Ishikawa (cell line): Measurements from ENCODE around the gene KRTAP10-3.

Experiments used
- CEBPB ChIP-seq: IDR thresholded peaks from 2 replicates; pipeline ENCODE4 v1.6.1; 2012
- CREB1 ChIP-seq: IDR thresholded peaks from 2 replicates; pipeline ENCODE4 v1.6.1; 2012; ENCODE audit warnings: low read depth
- EGR1 ChIP-seq: IDR thresholded peaks from 2 replicates; pipeline ENCODE4 v1.6.1; 2012
- EP300 ChIP-seq: IDR thresholded peaks from 2 replicates; pipeline ENCODE4 v1.6.1; 2012; ENCODE audit warnings: borderline replicate concordance
- FOXM1 ChIP-seq: IDR thresholded peaks from 2 replicates; pipeline ENCODE4 v1.6.1; 2012; ENCODE audit warnings: low read depth, borderline replicate concordance
- NFIC ChIP-seq: IDR thresholded peaks from 2 replicates; pipeline ENCODE4 v1.6.1; 2012
- RAD21 ChIP-seq: IDR thresholded peaks from 2 replicates; pipeline ENCODE4 v1.6.1; 2012; ENCODE audit warnings: low read depth
- TAF1 ChIP-seq: IDR thresholded peaks from 2 replicates; pipeline ENCODE4 v1.6.1; 2012; ENCODE audit warnings: low read depth, mild to moderate bottlenecking
- TCF12 ChIP-seq: IDR thresholded peaks from 2 replicates; pipeline ENCODE4 v1.6.1; 2012; ENCODE audit warnings: low read depth
- TEAD4 ChIP-seq: IDR thresholded peaks from 2 replicates; pipeline ENCODE4 v1.6.1; 2012
- YY1 ChIP-seq: IDR thresholded peaks from 2 replicates; pipeline ENCODE4 v1.6.1; 2012; ENCODE audit warnings: low read depth
- ZBTB7A ChIP-seq: IDR thresholded peaks from 2 replicates; pipeline ENCODE4 v1.6.1; 2012; ENCODE audit warnings: low read depth
- TF ChIP-seq, protein P1 (sequence below): IDR thresholded peaks from 2 replicates; pipeline ENCODE4 v1.6.1; 2012
- TF ChIP-seq, protein P2 (sequence below): IDR thresholded peaks from 2 replicates; pipeline ENCODE4 v1.6.1; 2012
- TF ChIP-seq, protein P3 (sequence below): IDR thresholded peaks from 2 replicates; pipeline ENCODE4 v1.6.1; 2012; ENCODE audit warnings: low read depth, mild to moderate bottlenecking

KRTAP10-3 gene

DNA sequence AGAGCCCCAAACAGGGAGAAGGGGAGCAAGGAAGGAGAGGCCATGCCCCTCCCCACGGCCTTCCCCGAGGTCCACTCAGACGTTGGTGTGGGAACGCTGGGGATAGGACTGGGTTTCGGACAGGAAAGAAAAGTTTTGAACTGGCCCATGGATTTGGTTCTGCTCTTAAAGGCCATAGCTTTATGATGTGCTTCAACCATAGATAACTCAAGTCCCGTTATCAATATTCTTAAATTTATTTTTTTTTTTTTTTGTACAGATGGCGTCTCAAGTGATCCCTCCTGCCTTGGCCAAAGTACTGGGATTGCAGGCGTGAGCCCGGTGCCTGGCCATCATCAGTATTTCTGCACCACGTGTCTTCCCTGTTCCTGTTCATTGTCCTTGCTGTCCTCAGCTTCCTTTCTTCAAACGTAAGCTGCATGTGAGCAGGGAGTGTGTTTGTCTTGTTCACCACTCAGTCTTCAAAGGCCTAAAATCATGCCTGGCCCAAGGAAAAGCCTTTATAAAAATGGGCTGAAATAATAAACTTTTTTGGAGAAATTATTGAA is 17.8 kb downstream of the KRTAP10-3 start:
- TF ChIP-seq NFIC (no peak), CEBPB (no peak), TCF12 (no peak), FOXM1 (no peak), ZBTB7A (no peak), EP300 (no peak), EGR1 (no peak)
- TF ChIP-seq, protein P1, sequence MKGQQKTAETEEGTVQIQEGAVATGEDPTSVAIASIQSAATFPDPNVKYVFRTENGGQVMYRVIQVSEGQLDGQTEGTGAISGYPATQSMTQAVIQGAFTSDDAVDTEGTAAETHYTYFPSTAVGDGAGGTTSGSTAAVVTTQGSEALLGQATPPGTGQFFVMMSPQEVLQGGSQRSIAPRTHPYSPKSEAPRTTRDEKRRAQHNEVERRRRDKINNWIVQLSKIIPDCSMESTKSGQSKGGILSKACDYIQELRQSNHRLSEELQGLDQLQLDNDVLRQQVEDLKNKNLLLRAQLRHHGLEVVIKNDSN = no peak
- TF ChIP-seq, protein P2, sequence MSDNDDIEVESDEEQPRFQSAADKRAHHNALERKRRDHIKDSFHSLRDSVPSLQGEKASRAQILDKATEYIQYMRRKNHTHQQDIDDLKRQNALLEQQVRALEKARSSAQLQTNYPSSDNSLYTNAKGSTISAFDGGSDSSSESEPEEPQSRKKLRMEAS = no peak

DNA sequence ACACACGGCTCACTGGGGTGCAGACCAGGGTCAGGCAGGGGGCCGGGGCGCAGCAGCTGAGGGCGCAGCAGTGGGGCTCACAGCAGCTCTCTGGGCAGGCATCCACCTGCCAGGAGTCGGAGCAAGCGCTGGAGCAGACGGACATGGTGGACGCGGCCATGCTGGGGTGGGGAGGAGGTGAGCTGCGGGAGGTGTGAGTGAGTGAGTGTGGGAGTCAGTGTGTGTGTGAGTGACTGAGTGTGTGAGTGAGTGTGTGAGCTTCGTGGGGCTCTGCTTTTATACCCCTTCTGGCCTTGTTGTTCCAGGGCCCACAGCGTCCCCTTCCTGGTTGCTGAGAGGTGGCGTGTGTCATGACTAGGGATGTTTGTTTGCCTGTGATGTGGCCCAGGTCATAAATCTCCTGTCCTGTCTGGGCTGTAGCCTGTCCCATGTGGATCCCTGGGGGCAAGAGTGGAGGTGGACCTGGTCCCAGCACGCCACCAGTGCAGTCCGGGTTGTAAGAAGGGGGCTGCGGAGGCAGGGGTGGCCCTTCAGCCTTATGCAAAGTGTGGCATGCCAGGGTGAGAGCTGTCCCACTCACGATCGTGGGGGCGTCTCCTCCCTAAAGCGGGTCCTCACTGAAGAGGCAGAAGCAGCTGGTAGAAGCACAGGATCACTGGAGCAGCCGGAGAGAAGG is 18.5 kb downstream of the KRTAP10-3 start, which contains the start of gene KRTAP10-1:
Gene KRTAP10-1 (minus strand): TSS at position 205 of the 676 bp plus-strand sequence. CDS start 45 bp downstream, at position 160.
- TF ChIP-seq CEBPB (no peak), NFIC (no peak), EGR1 (no peak), FOXM1 (no peak), TCF12 (no peak), ZBTB7A (no peak), RAD21 (no peak), YY1 (no peak), TEAD4 (no peak), EP300 (no peak), TAF1 (no peak)
- TF ChIP-seq, protein P2 = no peak

DNA sequence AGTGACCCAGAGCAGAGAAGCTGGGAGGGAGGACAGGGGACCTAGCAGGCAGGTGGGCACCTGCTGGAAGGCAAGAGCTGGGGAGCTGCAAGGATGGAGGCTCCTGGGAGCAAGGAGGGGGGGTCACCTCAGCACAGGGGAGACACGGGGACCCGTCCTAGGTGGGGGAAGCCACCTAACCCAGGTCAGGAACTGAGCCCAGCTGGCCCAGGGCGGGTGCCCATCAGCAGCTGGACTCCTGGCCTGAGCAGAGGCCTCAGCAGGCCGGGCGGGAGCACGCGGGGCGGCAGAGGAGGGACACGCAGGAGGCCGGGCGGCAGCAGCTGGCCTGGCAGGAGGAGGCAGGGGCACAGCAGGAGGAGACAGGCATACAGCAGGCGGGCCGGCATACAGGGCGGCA is 19.5 kb downstream of the KRTAP10-3 start:
- no peak for TF ChIP-seq EP300
- TF ChIP-seq YY1 = no peak
- TF ChIP-seq, protein P1 = no peak
- TF ChIP-seq, protein P3, sequence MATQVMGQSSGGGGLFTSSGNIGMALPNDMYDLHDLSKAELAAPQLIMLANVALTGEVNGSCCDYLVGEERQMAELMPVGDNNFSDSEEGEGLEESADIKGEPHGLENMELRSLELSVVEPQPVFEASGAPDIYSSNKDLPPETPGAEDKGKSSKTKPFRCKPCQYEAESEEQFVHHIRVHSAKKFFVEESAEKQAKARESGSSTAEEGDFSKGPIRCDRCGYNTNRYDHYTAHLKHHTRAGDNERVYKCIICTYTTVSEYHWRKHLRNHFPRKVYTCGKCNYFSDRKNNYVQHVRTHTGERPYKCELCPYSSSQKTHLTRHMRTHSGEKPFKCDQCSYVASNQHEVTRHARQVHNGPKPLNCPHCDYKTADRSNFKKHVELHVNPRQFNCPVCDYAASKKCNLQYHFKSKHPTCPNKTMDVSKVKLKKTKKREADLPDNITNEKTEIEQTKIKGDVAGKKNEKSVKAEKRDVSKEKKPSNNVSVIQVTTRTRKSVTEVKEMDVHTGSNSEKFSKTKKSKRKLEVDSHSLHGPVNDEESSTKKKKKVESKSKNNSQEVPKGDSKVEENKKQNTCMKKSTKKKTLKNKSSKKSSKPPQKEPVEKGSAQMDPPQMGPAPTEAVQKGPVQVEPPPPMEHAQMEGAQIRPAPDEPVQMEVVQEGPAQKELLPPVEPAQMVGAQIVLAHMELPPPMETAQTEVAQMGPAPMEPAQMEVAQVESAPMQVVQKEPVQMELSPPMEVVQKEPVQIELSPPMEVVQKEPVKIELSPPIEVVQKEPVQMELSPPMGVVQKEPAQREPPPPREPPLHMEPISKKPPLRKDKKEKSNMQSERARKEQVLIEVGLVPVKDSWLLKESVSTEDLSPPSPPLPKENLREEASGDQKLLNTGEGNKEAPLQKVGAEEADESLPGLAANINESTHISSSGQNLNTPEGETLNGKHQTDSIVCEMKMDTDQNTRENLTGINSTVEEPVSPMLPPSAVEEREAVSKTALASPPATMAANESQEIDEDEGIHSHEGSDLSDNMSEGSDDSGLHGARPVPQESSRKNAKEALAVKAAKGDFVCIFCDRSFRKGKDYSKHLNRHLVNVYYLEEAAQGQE = no peak

DNA sequence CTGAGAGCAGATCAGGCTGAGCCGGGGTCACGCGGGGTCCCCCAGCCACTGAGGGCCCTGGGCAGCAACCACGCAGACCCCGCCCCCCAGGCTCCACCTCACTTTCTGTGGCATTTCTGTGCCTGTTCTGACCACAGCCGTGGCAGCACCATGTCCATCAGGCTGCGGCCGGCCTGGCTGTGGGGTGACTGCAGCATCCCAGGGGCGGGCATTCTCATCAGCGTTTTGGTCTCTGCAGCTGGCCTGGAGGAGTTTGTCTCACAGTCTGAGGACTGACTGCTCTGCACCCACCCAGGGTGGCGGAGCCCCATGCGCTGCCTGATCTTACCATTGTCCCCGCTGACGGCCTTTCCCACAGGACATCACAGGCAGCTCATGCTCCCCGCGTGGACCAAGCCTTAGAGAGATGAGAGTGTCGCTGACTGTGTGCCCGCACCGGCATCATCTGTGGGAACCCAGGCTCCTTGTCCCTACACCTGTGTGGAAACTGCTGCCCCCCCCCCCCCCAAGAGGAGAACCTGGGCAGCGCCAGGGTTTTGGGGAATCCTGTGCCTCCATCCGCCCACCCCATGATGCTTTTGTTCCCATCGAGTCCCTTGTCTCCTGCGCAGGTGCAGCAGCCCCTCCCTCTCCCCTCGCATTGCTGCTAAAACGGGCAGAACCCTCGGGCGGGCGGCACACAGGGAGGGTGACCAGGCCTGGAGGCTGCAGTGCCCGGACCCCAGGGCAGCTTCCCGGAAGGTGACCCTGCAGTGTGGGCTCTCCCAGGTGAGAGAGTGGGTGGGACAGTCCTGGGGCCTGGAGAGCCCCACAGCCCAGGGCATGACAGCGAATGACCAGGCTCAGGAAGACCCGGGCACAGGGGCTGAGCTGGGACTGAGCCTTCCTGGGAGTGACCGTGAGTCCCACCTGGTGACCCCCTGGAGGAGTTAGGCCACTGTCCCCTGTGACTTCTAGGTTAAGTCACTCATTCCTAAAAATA is 20.4 kb downstream of the KRTAP10-3 start:
- TF ChIP-seq TEAD4 (no peak), TCF12 (no peak), FOXM1 (no peak), CREB1 (no peak), CEBPB (no peak), EP300 (no peak)
- TF ChIP-seq, protein P3 = no peak

DNA sequence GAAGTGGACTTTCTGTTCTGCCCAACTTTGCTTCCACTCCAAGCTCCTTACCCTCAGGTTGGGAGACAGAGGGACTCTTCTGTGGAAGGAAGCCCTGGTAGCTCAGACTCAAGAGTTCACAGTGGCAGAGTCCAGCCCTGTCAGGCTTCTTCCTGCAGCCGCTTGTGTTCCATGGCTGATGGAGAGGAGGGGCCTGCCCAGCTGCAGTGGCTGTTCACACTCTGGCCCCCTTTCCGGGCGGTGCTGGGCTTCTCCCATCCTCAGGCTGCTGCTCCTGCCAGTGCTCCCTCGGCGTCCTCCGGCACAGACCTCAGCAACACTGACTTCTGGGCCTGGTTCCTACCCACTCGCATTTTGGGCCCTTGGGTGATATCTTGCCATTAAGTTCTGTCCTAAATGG is 22.6 kb downstream of the KRTAP10-3 start:
- TF ChIP-seq YY1 = no peak
- TF ChIP-seq EGR1 = no peak
- TF ChIP-seq ZBTB7A = no peak
- no peak for TF ChIP-seq NFIC
- TF ChIP-seq FOXM1 = no peak
- TF ChIP-seq CEBPB = no peak
- TF ChIP-seq TCF12 = no peak
- no peak for TF ChIP-seq CREB1
- no peak for TF ChIP-seq TEAD4
- TF ChIP-seq, protein P1 = no peak
- TF ChIP-seq TAF1 = no peak
